ENCODE results near the gene PAK4. TPM values are rescaled to one million over a fixed set of nuclear protein-coding genes. Genes with fewer than 3 reads are reported as not detected.
A peak's percentile ranks its signal among the peaks of the same experiment; 100 is the strongest.

PAK4 gene
- total RNA-seq, 1 donor from 2014 or later: 52.1 TPM

GRCh38 chr19:39129116-39129515 lies 3.5 kb downstream of the PAK4 start:
- peaks cover 73% of the 10 kb centered on the region for H3K4me1 Mint-ChIP-seq (ENCODE audit: unreplicated experiment)
- H3K27ac Mint-ChIP-seq: peak overlapping the region; percentile 67
- no peak for DNase-seq (ENCODE audit: extremely low spot score, unreplicated experiment)
- no peaks in the 10 kb centered on the region for H3K36me3 Mint-ChIP-seq
- peak overlapping the region; percentile 65 for H3K4me3 Mint-ChIP-seq
- no peaks in the 10 kb centered on the region for H3K9me3 Mint-ChIP-seq
- H3K27me3 Mint-ChIP-seq: no peaks in the 10 kb centered on the region
- TF ChIP-seq CTCF (conservative IDR thresholded peaks at IDR 0.05): no peak

GRCh38 chr19:39130337-39131254 lies 5.0 kb downstream of the PAK4 start:
- no peaks in the 10 kb centered on the region for H3K36me3 Mint-ChIP-seq
- H3K4me1 Mint-ChIP-seq (ENCODE audit: unreplicated experiment): peaks cover 67% of the 10 kb centered on the region
- peak overlapping the region; percentile 85 for H3K27ac Mint-ChIP-seq

GRCh38 chr19:39131255-39131755 lies 5.7 kb downstream of the PAK4 start:
- no peaks in the 10 kb centered on the region for H3K27me3 Mint-ChIP-seq
- H3K36me3 Mint-ChIP-seq: no peaks in the 10 kb centered on the region
- peaks cover 66% of the 10 kb centered on the region for H3K4me1 Mint-ChIP-seq (ENCODE audit: unreplicated experiment)
- H3K27ac Mint-ChIP-seq: peak overlapping the region; percentile 85
- no peaks in the 10 kb centered on the region for H3K9me3 Mint-ChIP-seq
- no peak overlapping the region for H3K4me3 Mint-ChIP-seq
- no peak for DNase-seq (ENCODE audit: extremely low spot score, unreplicated experiment)
- TF ChIP-seq CTCF (conservative IDR thresholded peaks at IDR 0.05): no peak

More at GRCh38 chr19:39130337-39131254, 5.0 kb downstream of the PAK4 start:
- no peak for DNase-seq (ENCODE audit: extremely low spot score, unreplicated experiment)
- TF ChIP-seq CTCF (conservative IDR thresholded peaks at IDR 0.05): no peak
- no peaks in the 10 kb centered on the region for H3K27me3 Mint-ChIP-seq
- peak overlapping the region; percentile 57 for H3K4me3 Mint-ChIP-seq
- no peaks in the 10 kb centered on the region for H3K9me3 Mint-ChIP-seq

- peaks cover 3% of the 10 kb centered on the region for H3K36me3 Mint-ChIP-seq
- H3K4me3 Mint-ChIP-seq: peak overlapping the region; percentile 60
- DNase-seq (ENCODE audit: extremely low spot score, unreplicated experiment): no peak
- peak overlapping the region; percentile 85 for H3K27ac Mint-ChIP-seq
- TF ChIP-seq CTCF (conservative IDR thresholded peaks at IDR 0.05): no peak
- no peaks in the 10 kb centered on the region for H3K9me3 Mint-ChIP-seq
- peaks cover 68% of the 10 kb centered on the region for H3K4me1 Mint-ChIP-seq (ENCODE audit: unreplicated experiment)
- no peaks in the 10 kb centered on the region for H3K27me3 Mint-ChIP-seq
Measured at GRCh38 chr19:39132344-39132969, 6.9 kb downstream of the PAK4 start.

- Mint-ChIP-seq H3K27ac (peak overlapping the region; percentile 85), H3K9me3 (no peaks in the 10 kb centered on the region), H3K4me1 (ENCODE audit: unreplicated experiment) (peaks cover 65% of the 10 kb centered on the region), H3K27me3 (no peaks in the 10 kb centered on the region), H3K4me3 (peak overlapping the region; percentile 65), H3K36me3 (peaks cover 3% of the 10 kb centered on the region)
- DNase-seq (ENCODE audit: extremely low spot score, unreplicated experiment): peak; percentile 65
- no peak for TF ChIP-seq CTCF (conservative IDR thresholded peaks at IDR 0.05)
Measured at GRCh38 chr19:39133431-39134270, 8.1 kb downstream of the PAK4 start.

Data from type B pancreatic cell (in vitro differentiated cells).